K562 (cell line): ENCODE measurements around the gene FEN1. TPM values are rescaled to one million over a fixed set of nuclear protein-coding genes. Genes with fewer than 3 reads are reported as not detected.

Source experiments
- ATAC-seq: fragments of 200-7000 bp; cut with Tn5 transposase; 3 replicates; pipeline ENCODE4 v1.9.1; 2020; ENCODE audit warnings: moderate library complexity
- BruUV-seq: library from RNA; stranded (reverse); fragments of 400-500 nt; replicated peaks from 2 replicates; lab custom pipeline; 2021; lab: Mats Ljungman, UMichigan
- CTCF ChIA-PET: fragments of 300-600 bp; formaldehyde crosslinking; extraction: SDS; loops from one replicate; lab custom pipeline; 2021; ENCODE audit warnings: low intra/inter-chr PET ratio; lab: Yijun Ruan, JAX
- POLR2A ChIA-PET: fragments of 300-600, 350-650 bp; sonication (Branson Sonifier 250); formaldehyde crosslinking; extraction: SDS; loops from one replicate; lab custom pipeline; 2021; ENCODE audit warnings: antibody characterized with exemption, inconsistent platforms; lab: Yijun Ruan, JAX
- DNase-seq, 4 experiments: peaks; one replicate each; pipeline versions ENCODE4 v3.0.0 to v3.0.0-alpha.2; 2011 to 2018; ENCODE audit warnings: low spot score in 3 of 4, mixed read lengths in 3 of 4; ENCODE audit errors: extremely low read depth in 1 of 4
- FAIRE-seq: peaks from 2 replicates; lab custom pipeline; 2011; peaks lifted over from hg19 to GRCh38; lab: Jason Lieb, UNC
- H2AFZ ChIP-seq: 2 replicates; pipeline ENCODE4 v1.6.0; 2011; ENCODE audit warnings: low read depth, low read length, control low read depth, inconsistent platforms
- H3K27ac ChIP-seq: fragments of 200-600 bp; 3 replicates; pipeline ENCODE4 v1.8.0; 2011; ENCODE audit warnings: low read depth, mild to moderate bottlenecking, control low read depth, inconsistent platforms, low read length, moderate library complexity, mixed read lengths; ENCODE audit errors: extremely low read depth
- H3K27me3 ChIP-seq, 2 experiments: fragments of 300-600 bp in 1 of 2; 2 replicates in 1 of 2; 3 replicates in 1 of 2; pipeline versions ENCODE4 v1.6.0 to v1.8.0; 2011; ENCODE audit warnings: inconsistent platforms in 2 of 2, low read length in 2 of 2, mild to moderate bottlenecking in 1 of 2, mixed read lengths in 1 of 2, moderate library complexity in 1 of 2; ENCODE audit not compliant: control insufficient read depth in 2 of 2, insufficient read depth in 2 of 2
- H3K36me3 ChIP-seq: fragments of 300-600 bp; 3 replicates; pipeline ENCODE4 v1.8.0; 2011; ENCODE audit warnings: mild to moderate bottlenecking, low read length, inconsistent platforms; ENCODE audit not compliant: control insufficient read depth, insufficient read depth
- H3K4me1 ChIP-seq, 2 experiments: fragments of 200-600 bp in 1 of 2; replicated peaks in 1 of 2; 2 replicates in 1 of 2; 3 replicates in 1 of 2; pipeline versions ENCODE4 v1.5.1 to v1.8.0; 2011; ENCODE audit warnings: inconsistent platforms in 2 of 2, low read length in 2 of 2, mild to moderate bottlenecking in 1 of 2, mixed read lengths in 1 of 2, moderate library complexity in 1 of 2; ENCODE audit not compliant: control insufficient read depth in 2 of 2, insufficient read depth in 2 of 2
- H3K4me2 ChIP-seq: 2 replicates; pipeline ENCODE4 v1.6.1; 2011; ENCODE audit warnings: low read length, control low read depth, inconsistent platforms, mixed read lengths; ENCODE audit not compliant: insufficient read depth
- H3K4me3 ChIP-seq: fragments of 200-600 bp; sonication (generic), shearing (Covaris generic); 2 replicates; pipeline ENCODE4 v1.5.1; 2016; ENCODE audit warnings: control low read depth, inconsistent platforms
- H3K79me2 ChIP-seq: fragments of 200-600 bp; 3 replicates; pipeline ENCODE4 v1.8.0; 2011; ENCODE audit warnings: low read length, inconsistent platforms; ENCODE audit not compliant: control insufficient read depth, insufficient read depth
- H3K9ac ChIP-seq, 2 experiments: 2 replicates each; pipeline versions ENCODE4 v1.6.0 to v1.6.1; 2011; ENCODE audit warnings: low read depth in 2 of 2, low read length in 2 of 2, control low read depth in 1 of 2, inconsistent platforms in 1 of 2, mild to moderate bottlenecking in 1 of 2, mixed read lengths in 1 of 2; ENCODE audit not compliant: insufficient read depth in 1 of 2
- H3K9me1 ChIP-seq: one replicate; pipeline ENCODE4 v1.6.0; 2011; ENCODE audit warnings: inconsistent platforms, mild to moderate bottlenecking, low read length, moderate library complexity; ENCODE audit not compliant: control insufficient read depth, insufficient read depth
- H3K9me3 ChIP-seq: replicated peaks from 2 replicates; pipeline ENCODE4 v1.5.1; 2011; ENCODE audit warnings: low read depth, low read length, inconsistent platforms; ENCODE audit not compliant: control insufficient read depth, insufficient read depth
- H4K20me1 ChIP-seq: replicated peaks from 2 replicates; pipeline ENCODE4 v1.6.1; 2011; ENCODE audit warnings: low read length, inconsistent platforms, mixed read lengths; ENCODE audit not compliant: control insufficient read depth, insufficient read depth
- ARID2 ChIP-seq: fragments of 450-650 bp; IDR thresholded peaks from 2 replicates; pipeline ENCODE4 v1.6.1; 2017; ENCODE audit warnings: antibody characterized with exemption, mild to moderate bottlenecking
- EHMT2 ChIP-seq: fragments of 450-650 bp; IDR thresholded peaks from 2 replicates; pipeline ENCODE4 v1.6.1; 2018; ENCODE audit warnings: antibody characterized with exemption
- HDAC6 ChIP-seq: IDR thresholded peaks from 2 replicates; pipeline ENCODE4 v1.6.1; 2012; ENCODE audit warnings: low read depth, mild to moderate bottlenecking, control low read depth, inconsistent platforms, low read length, moderate library complexity
- HMG20B ChIP-seq: fragments of 250-450 bp; sonication (Bioruptor Pico); IDR thresholded peaks from 2 replicates; pipeline ENCODE4 v1.5.0; 2021; ENCODE audit warnings: mild to moderate bottlenecking
- IRF2 ChIP-seq: sonication (generic); formaldehyde crosslinking; IDR thresholded peaks from 2 replicates; pipeline ENCODE4 v1.8.1; 2022; ENCODE audit warnings: mild to moderate bottlenecking, missing genetic modification reagents
- RBM22 ChIP-seq: fragments of 200-400 bp; formaldehyde crosslinking; IDR thresholded peaks from 2 replicates; pipeline ENCODE4 v1.6.1; 2018; ENCODE audit warnings: low read length, low read depth; ENCODE audit not compliant: poor library complexity, severe bottlenecking
- RHOXF2B ChIP-seq: fragments of 250-450 bp; sonication (Bioruptor Pico); conservative IDR thresholded peaks from 2 replicates; pipeline ENCODE4 v1.5.1; 2021
- RUNX1 ChIP-seq: sonication (generic); IDR thresholded peaks from 2 replicates; pipeline ENCODE4 v1.6.1; 2016; ENCODE audit warnings: antibody characterized with exemption, low read depth
- SMARCE1 ChIP-seq: fragments of 450-650 bp; IDR thresholded peaks from 2 replicates; pipeline ENCODE4 v1.7.1; 2016; ENCODE audit warnings: mild to moderate bottlenecking
- SRF ChIP-seq, 2 experiments: fragments of 250-450, 450-650 bp in 1 of 2; sonication (Bioruptor Pico) in 1 of 2; sonication (generic) in 1 of 2; formaldehyde crosslinking; IDR thresholded peaks; 2 replicates each; pipeline versions ENCODE4 v1.5.0 to v1.5.1; 2020 to 2022; ENCODE audit warnings: mild to moderate bottlenecking in 1 of 2, missing genetic modification reagents in 1 of 2
- THRB ChIP-seq: fragments of 450-650 bp; formaldehyde crosslinking; conservative IDR thresholded peaks from 2 replicates; pipeline ENCODE4 v1.4.0; 2022; ENCODE audit warnings: mild to moderate bottlenecking, missing genetic modification characterization
- ZNF780A ChIP-seq: fragments of 250-450 bp; sonication (Bioruptor Pico); IDR thresholded peaks from 2 replicates; pipeline ENCODE4 v1.5.0; 2021; ENCODE audit warnings: mild to moderate bottlenecking
- ZNF830 ChIP-seq: fragments of 250-450 bp; sonication (Bioruptor Pico); IDR thresholded peaks from 2 replicates; pipeline ENCODE4 v1.5.0; 2021; ENCODE audit warnings: mild to moderate bottlenecking
- WGBS: fragments of 100-300 bp; shearing (Covaris generic); methylation state at CpG from one replicate; pipeline ENCODE4 v1.1.6; 2016; ENCODE audit warnings: low coverage, mixed read lengths; ENCODE audit not compliant: insufficient coverage; ENCODE audit errors: missing lambda C conversion rate; 5-methylcytosine and 5-hydroxymethylcytosine counted together
- in situ Hi-C: fragments of 300-500 bp; cut with MboI; formaldehyde crosslinking; loops from 4 replicates; pipeline ENCODE4 v1.15.0; 2018; ENCODE audit warnings: inconsistent platforms, mixed read lengths
- intact Hi-C: fragments of 100-400 bp; cut with micrococcal nuclease; formaldehyde crosslinking; loops from 2 replicates; pipeline ENCODE4 v1.14.2; 2022
- polyA plus RNA-seq, 8 experiments: library from polyadenylated mRNA; depleted of rRNA in 4 of 8; stranded (reverse) in 5 of 8; unstranded in 3 of 8; fragments of >200 nt; fragmentation: Nextera tagmentation in 2 of 8; fragmentation: Illumina TruSeq in 1 of 8; extraction: Ambion mirVana in 2 of 8; extraction: Trizol in 1 of 8; gene quantifications; 2 replicates each; pipeline versions ENCODE4 v1.2.1 to v1.2.3, GENCODE V29; 2011 to 2014; ENCODE audit warnings: inconsistent platforms in 1 of 8, missing spikeins in 1 of 8
- total RNA-seq, 7 experiments: library from RNA; depleted of rRNA in 6 of 7; stranded (reverse); fragments of >200 nt in 6 of 7; fragmentation: Illumina TruSeq in 2 of 7; extraction: Trizol in 2 of 7; gene quantifications; 2 replicates each; pipeline versions ENCODE4 v1.2.1 to v1.2.3, GENCODE V29; 2011 to 2021; ENCODE audit warnings: low replicate concordance in 1 of 7

FEN1 gene
- total and polyA plus RNA-seq, 9 of the 15 experiments (the other 6 are each of a cell fraction or from before 2014, with no cell fraction given), result 58.1 to 156 (median 137) TPM

GRCh38 chr11:61760946-61761345, 31.8 kb upstream of the FEN1 start:
- TF ChIP-seq RBM22 (no peak), RUNX1 (no peak), ARID2 (no peak), ZNF780A (no peak), ZNF830 (CRISPR knock-in tag) (no peak), IRF2 (no peak), SMARCE1 (no peak), SRF (CRISPR knock-in tag; IDR thresholded peaks at IDR 0.05) (no peak), RHOXF2B (CRISPR knock-in tag) (no peak), HDAC6 (no peak), HMG20B (CRISPR knock-in tag) (no peak), THRB (no peak), EHMT2 (no peak)
- H3K27ac ChIP-seq, result no peak overlapping the region
- POLR2A ChIA-PET, result no interaction called here
- CTCF ChIA-PET, result no interaction called here
- H3K4me1 ChIP-seq, result peaks cover 25 to 74% of the 10 kb centered on the region in 2 experiments
- no peak overlapping the region for H2AFZ ChIP-seq
- H3K4me2 ChIP-seq, result no peak overlapping the region
- H3K4me3 ChIP-seq, result no peak overlapping the region
- H3K9ac ChIP-seq, result no peak overlapping the region
- intact Hi-C loops, result no loop called here
- no peaks in the 10 kb centered on the region for H3K9me1 ChIP-seq
- 0 out of 2 replicates have a peak, but pooled peaks cover 6% of the 10 kb centered on the region for H4K20me1 ChIP-seq
- in situ Hi-C loops, result no loop called here
- H3K9me3 ChIP-seq, result no peaks in the 10 kb centered on the region
- DNase-seq, result no peak
- H3K79me2 ChIP-seq, result peaks cover 20% of the 10 kb centered on the region; the same call in 1 of the 3 replicates
- no peaks in the 10 kb centered on the region for H3K36me3 ChIP-seq
- WGBS, result no CpG with 5 or more reads among the region's 13 CpGs
- ATAC-seq, result no peak
- no TSS peak for BruUV-seq
- FAIRE-seq, result no peak
- H3K27me3 ChIP-seq, result no peaks in the 10 kb centered on the region
